DND-41 (cell line): ENCODE data around the gene LHPP.

ENCODE experiments used
- ATAC-seq: fragments of 200-7000 bp; cut with Tn5 transposase; 3 replicates; pipeline ENCODE4 v1.9.1; 2021; ENCODE audit warnings: low read depth; ENCODE audit not compliant: insufficient read depth
- DNase-seq: peaks from one replicate; pipeline ENCODE4 v3.0.0-alpha.2; 2020
- H2AFZ ChIP-seq: 2 replicates; pipeline ENCODE4 v1.6.0; 2012; ENCODE audit warnings: low read depth, low read length
- H3K27ac ChIP-seq: 2 replicates; pipeline ENCODE4 v1.5.1; 2012; ENCODE audit warnings: low read length, inconsistent platforms
- H3K27me3 ChIP-seq: fragments of 200-600 bp; sonication (generic); 2 replicates; pipeline ENCODE4 v1.6.0; 2012; ENCODE audit warnings: low read length, mild to moderate bottlenecking, inconsistent platforms; ENCODE audit not compliant: insufficient read depth, poor library complexity
- H3K36me3 ChIP-seq: 2 replicates; pipeline ENCODE4 v1.5.1; 2012; ENCODE audit warnings: low read length, inconsistent platforms; ENCODE audit not compliant: insufficient read depth
- H3K4me1 ChIP-seq: 2 replicates; pipeline ENCODE4 v1.5.1; 2012; ENCODE audit warnings: mild to moderate bottlenecking, low read length; ENCODE audit not compliant: insufficient read depth
- H3K4me2 ChIP-seq: 2 replicates; pipeline ENCODE4 v1.6.0; 2012; ENCODE audit warnings: mild to moderate bottlenecking, moderate library complexity, low read length, inconsistent platforms; ENCODE audit not compliant: insufficient read depth
- H3K4me3 ChIP-seq, 2 experiments: fragments of 200-600 bp in 1 of 2; shearing (Covaris generic) in 1 of 2; 2 replicates each; pipeline ENCODE4 v1.5.1; 2012 to 2016; ENCODE audit warnings: inconsistent platforms in 2 of 2, low read length in 2 of 2, mild to moderate bottlenecking in 2 of 2, low read depth in 1 of 2, moderate library complexity in 1 of 2
- H3K79me2 ChIP-seq: 2 replicates; pipeline ENCODE4 v1.6.0; 2012; ENCODE audit warnings: low read length, inconsistent platforms; ENCODE audit not compliant: insufficient read depth
- H3K9ac ChIP-seq: 2 replicates; pipeline ENCODE4 v1.6.0; 2012; ENCODE audit warnings: low read depth, mild to moderate bottlenecking, inconsistent platforms, low read length, moderate library complexity
- H3K9me3 ChIP-seq: 2 replicates; pipeline ENCODE4 v1.5.1; 2012; ENCODE audit warnings: low read length, moderate library complexity, mild to moderate bottlenecking, inconsistent platforms; ENCODE audit not compliant: insufficient read depth, severe bottlenecking
- H4K20me1 ChIP-seq: 2 replicates; pipeline ENCODE4 v1.6.0; 2012; ENCODE audit warnings: low read length; ENCODE audit not compliant: insufficient read depth
- EZH2 ChIP-seq: IDR thresholded peaks from 3 replicates; pipeline ENCODE4 v1.6.1; 2012; ENCODE audit warnings: borderline replicate concordance, low read depth, mild to moderate bottlenecking, moderate library complexity, low read length, inconsistent platforms; ENCODE audit not compliant: severe bottlenecking
- TF ChIP-seq, protein P1 (sequence below): IDR thresholded peaks from 2 replicates; pipeline ENCODE4 v1.5.1; 2012; ENCODE audit warnings: borderline replicate concordance, low read length, moderate library complexity, mild to moderate bottlenecking; ENCODE audit not compliant: poor library complexity, severe bottlenecking; ENCODE audit errors: extremely low read depth

LHPP gene

DNA sequence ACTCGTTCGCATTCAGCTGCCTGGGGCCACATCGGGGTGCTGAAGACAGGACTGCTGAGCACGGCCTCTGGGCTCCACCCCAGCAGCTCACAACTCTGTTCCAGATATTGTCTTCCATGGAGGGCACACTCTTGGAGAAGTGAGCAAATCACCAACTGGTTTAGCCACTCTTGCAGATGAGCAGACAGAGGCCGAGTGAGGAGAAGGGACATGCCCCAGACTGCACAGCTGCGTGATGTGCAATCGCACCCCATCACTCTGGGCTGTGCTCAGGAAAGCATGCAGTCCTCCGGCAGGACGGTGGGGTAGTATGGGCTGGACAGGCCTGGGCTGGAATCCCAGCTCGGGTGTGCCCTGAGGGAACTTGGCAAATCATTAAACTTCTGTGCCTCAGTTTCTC is 170.9 kb downstream of the LHPP start:
- no peaks in the 10 kb centered on the region for H4K20me1 ChIP-seq
- ATAC-seq = no peak

DNA sequence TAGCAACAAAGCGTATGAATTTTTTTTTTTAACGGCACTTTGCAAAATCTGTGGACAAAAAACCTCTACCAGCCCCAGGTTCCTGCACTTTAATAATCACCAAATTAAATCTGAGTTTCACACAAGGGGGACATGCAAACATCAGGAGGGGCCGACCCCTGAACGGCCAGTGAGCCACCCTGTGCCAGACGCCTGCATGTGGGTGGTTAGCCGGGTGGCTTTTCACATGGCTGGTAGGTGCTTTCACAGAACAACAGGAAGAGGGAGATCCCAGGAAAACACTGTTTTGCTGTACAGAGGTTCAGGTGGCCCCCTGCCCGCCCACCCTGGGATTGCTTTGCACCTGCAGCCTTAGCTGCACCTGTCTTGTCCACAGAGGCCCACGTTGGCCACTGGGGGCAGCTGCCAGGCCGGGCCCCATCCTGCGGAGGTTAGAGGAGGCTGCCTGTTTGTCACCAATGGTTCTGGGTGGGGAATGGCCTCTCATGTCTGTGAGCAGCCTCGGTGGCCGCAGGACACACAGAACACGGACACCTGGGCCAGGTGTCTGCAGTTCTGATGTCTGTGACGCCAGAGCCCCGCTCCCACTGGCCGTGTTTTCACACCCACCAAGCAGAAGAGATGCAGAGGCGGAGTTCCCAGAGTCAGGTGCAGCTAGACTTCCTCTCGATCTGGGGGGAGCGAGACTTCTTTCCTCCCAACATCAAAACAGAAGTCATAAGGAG is 174.8 kb downstream of the LHPP start:
- Histone ChIP-seq H3K27me3 (no peaks in the 10 kb centered on the region), H4K20me1 (peaks cover 5% of the 10 kb centered on the region), H3K9ac (no peak overlapping the region), H3K36me3 (peaks cover 82% of the 10 kb centered on the region), H3K27ac (peak overlapping the region; percentile 70), H3K79me2 (peaks cover 99% of the 10 kb centered on the region), H3K9me3 (peaks cover 2% of the 10 kb centered on the region), H2AFZ (no peak overlapping the region), H3K4me1 (peaks cover 81% of the 10 kb centered on the region), H3K4me3 (no peak overlapping the region), H3K4me2 (no peak overlapping the region)
- TF ChIP-seq, protein P1, sequence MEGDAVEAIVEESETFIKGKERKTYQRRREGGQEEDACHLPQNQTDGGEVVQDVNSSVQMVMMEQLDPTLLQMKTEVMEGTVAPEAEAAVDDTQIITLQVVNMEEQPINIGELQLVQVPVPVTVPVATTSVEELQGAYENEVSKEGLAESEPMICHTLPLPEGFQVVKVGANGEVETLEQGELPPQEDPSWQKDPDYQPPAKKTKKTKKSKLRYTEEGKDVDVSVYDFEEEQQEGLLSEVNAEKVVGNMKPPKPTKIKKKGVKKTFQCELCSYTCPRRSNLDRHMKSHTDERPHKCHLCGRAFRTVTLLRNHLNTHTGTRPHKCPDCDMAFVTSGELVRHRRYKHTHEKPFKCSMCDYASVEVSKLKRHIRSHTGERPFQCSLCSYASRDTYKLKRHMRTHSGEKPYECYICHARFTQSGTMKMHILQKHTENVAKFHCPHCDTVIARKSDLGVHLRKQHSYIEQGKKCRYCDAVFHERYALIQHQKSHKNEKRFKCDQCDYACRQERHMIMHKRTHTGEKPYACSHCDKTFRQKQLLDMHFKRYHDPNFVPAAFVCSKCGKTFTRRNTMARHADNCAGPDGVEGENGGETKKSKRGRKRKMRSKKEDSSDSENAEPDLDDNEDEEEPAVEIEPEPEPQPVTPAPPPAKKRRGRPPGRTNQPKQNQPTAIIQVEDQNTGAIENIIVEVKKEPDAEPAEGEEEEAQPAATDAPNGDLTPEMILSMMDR = no peak
- TF ChIP-seq EZH2 = no peak
- ATAC-seq (peak; percentile 44), DNase-seq (peak; percentile 57)

More for the DNA sequence above, 170.9 kb downstream of the LHPP start:
- Histone ChIP-seq H3K36me3 (peaks cover 59% of the 10 kb centered on the region), H3K79me2 (peaks cover 100% of the 10 kb centered on the region), H3K27me3 (no peaks in the 10 kb centered on the region), H3K4me2 (no peak overlapping the region), H3K27ac (peak overlapping the region; percentile 95), H3K4me1 (peaks cover 82% of the 10 kb centered on the region), H3K4me3 (no peak overlapping the region), H3K9ac (peak overlapping the region; percentile 16; the same call in 1 of the 2 replicates), H2AFZ (no peak overlapping the region), H3K9me3 (peaks cover 2% of the 10 kb centered on the region)
- TF ChIP-seq EZH2 = no peak
- TF ChIP-seq, protein P1 = no peak
- no peak for DNase-seq

DNA sequence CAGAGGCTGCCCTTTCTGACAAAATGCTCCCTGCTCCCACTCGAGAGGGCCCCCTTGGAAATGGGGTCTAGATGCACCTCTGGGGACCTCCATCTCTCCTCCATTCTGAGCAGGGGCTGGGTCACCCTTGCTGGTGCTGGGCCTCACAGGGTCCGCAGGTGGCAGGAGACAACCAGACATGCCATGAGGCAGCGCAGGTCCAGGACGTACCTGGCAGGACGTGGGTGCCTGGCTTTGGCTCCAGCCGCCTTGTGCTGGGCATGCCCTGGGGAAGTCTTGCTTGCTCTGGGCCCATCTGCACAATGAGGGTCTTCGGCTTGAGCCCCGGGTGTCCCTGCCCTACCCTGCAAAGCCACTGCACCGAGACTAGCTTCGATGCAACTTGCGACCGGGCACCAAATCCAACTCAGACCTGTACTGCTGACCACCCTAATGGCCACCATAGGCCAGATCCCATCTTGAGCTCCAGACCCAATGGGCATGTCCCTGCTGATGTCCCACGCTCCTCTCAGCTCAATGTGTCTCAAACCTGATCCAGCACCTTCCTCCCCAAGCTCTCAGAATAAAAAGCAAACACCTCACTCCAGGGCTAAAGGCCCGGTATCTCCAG is 175.6 kb downstream of the LHPP start:
- Histone ChIP-seq H3K9ac (peak overlapping the region; percentile 21; the same call in 1 of the 2 replicates), H3K9me3 (peaks cover 2% of the 10 kb centered on the region), H3K27me3 (no peaks in the 10 kb centered on the region), H3K4me1 (peaks cover 81% of the 10 kb centered on the region), H4K20me1 (peaks cover 5% of the 10 kb centered on the region), H3K4me2 (peak overlapping the region; percentile 10; the same call in 1 of the 2 replicates), H3K79me2 (peaks cover 99% of the 10 kb centered on the region), H3K36me3 (peaks cover 82% of the 10 kb centered on the region), H3K27ac (peak overlapping the region; percentile 70), H2AFZ (no peak overlapping the region), H3K4me3 (no peak overlapping the region)
- ATAC-seq (no peak; the same call in 2 of the 3 replicates), DNase-seq (no peak)
- no peak for TF ChIP-seq EZH2
- TF ChIP-seq, protein P1 = no peak
